Lower leg skin (tissue), 4 donors: Measurements from ENCODE around the gene MPRIP. TPM values are rescaled to one million over a fixed set of nuclear protein-coding genes. Genes with fewer than 3 reads are reported as not detected.

Source experiments
- DNase-seq, 2 donors: peaks; one replicate each; pipeline ENCODE4 v3.0.0-alpha.2; 2019; ENCODE audit warnings: low spot score in 2 of 2
- H3K4me3 ChIP-seq: fragments of 200-600 bp; sonication (generic); 2 replicates; pipeline ENCODE4 v1.5.1; 2017; ENCODE audit warnings: mild to moderate bottlenecking, low read depth; ENCODE audit not compliant: poor library complexity, severe bottlenecking
- POLR2A ChIP-seq, 2 donors: fragments of 450-650 bp; IDR thresholded peaks; one replicate each; pipeline ENCODE4 v1.6.1; 2016 to 2017; ENCODE audit warnings: antibody characterized with exemption in 2 of 2, mild to moderate bottlenecking in 1 of 2, moderate library complexity in 1 of 2
- WGBS, 2 donors: methylation state at CpG; one replicate each; pipeline ENCODE4 v1.1.5; 2018; 5-methylcytosine and 5-hydroxymethylcytosine counted together
- intact Hi-C: fragments of 100-400 bp; cut with DNase I; formaldehyde crosslinking; loops from one replicate; pipeline ENCODE4 v1.15.0; 2023; ENCODE audit warnings: low total_unique reads
- total RNA-seq, 4 donors: library from RNA; depleted of rRNA; stranded (reverse); fragments of >200 nt; gene quantifications; one replicate each; pipeline ENCODE4 v1.1.0, GENCODE V29; 2016
- TF ChIP-seq, protein P1 (sequence below), 3 donors: fragments of 450-650 bp; IDR thresholded peaks; one replicate each; pipeline ENCODE4 v1.5.1; 2016; ENCODE audit warnings: antibody characterized with exemption in 3 of 3, mild to moderate bottlenecking in 3 of 3, moderate library complexity in 2 of 3

The MPRIP gene
- total RNA-seq, 4 donors from 2014 or later = 128 to 217 (median 141) TPM

- DNase-seq = peak in 1 of 2 donors; percentile 88
- intact Hi-C loops = no loop called here
- H3K4me3 ChIP-seq = no peak overlapping the region
- 47 to 52% methylated on average over 6 of the region's 6 CpGs for WGBS, 2 donors
- TF ChIP-seq POLR2A (IDR thresholded peaks at IDR 0.05) = no peak
- TF ChIP-seq, protein P1, sequence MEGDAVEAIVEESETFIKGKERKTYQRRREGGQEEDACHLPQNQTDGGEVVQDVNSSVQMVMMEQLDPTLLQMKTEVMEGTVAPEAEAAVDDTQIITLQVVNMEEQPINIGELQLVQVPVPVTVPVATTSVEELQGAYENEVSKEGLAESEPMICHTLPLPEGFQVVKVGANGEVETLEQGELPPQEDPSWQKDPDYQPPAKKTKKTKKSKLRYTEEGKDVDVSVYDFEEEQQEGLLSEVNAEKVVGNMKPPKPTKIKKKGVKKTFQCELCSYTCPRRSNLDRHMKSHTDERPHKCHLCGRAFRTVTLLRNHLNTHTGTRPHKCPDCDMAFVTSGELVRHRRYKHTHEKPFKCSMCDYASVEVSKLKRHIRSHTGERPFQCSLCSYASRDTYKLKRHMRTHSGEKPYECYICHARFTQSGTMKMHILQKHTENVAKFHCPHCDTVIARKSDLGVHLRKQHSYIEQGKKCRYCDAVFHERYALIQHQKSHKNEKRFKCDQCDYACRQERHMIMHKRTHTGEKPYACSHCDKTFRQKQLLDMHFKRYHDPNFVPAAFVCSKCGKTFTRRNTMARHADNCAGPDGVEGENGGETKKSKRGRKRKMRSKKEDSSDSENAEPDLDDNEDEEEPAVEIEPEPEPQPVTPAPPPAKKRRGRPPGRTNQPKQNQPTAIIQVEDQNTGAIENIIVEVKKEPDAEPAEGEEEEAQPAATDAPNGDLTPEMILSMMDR (IDR thresholded peaks at IDR 0.05) = no peak
Measured at GRCh38 chr17:17079761-17080160, 37.5 kb downstream of the MPRIP start.

DNA sequence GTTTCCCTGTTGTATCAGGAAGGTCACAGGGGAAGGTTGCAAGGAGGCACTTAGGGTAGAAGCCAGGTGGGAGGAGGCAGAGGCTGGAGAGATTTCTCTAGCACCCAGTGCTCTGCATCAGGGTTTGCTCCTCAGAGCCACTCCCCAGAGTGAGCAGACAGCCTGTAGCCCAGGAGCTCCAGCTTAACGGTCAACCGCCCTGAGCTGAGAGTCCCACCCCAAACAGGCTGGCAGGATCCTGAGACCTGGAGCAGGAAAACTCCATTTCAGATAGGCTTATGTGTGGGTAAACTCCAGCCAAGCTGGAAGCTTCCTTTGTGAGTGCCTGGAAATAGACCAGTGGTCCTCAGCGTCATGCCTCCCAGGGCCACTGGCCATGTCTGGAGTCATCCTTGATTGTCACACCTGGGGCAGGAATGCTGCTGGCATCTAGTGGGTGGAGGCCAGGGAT, 37.9 kb downstream of the MPRIP start:
- TF ChIP-seq POLR2A (IDR thresholded peaks at IDR 0.05) = no peak
- TF ChIP-seq, protein P1 (IDR thresholded peaks at IDR 0.05) = no peak
- intact Hi-C loops = no loop called here
- DNase-seq = no peak
- H3K4me3 ChIP-seq = no peak overlapping the region
- 55 to 68% methylated on average over 3 of the region's 3 CpGs for WGBS, 2 donors

GRCh38 chr17:17080781-17081180, 38.5 kb downstream of the MPRIP start:
- DNase-seq = peak in 1 of 2 donors; percentile 67
- H3K4me3 ChIP-seq = no peak overlapping the region
- WGBS, 2 donors = 85 to 91% methylated on average over 7 of the region's 7 CpGs
- TF ChIP-seq, protein P1 (IDR thresholded peaks at IDR 0.05) = no peak
- TF ChIP-seq POLR2A (IDR thresholded peaks at IDR 0.05) = no peak
- intact Hi-C loops = no loop called here

- TF ChIP-seq, protein P1 (IDR thresholded peaks at IDR 0.05) = no peak
- TF ChIP-seq POLR2A (IDR thresholded peaks at IDR 0.05) = no peak
- H3K4me3 ChIP-seq = no peak overlapping the region
- intact Hi-C loops = no loop called here
- 80 to 84% methylated on average over 12 to 13 of the region's 13 CpGs for WGBS, 2 donors
- DNase-seq = peak in 1 of 2 donors; percentile 70
Measured at GRCh38 chr17:17081304-17081940, 39.2 kb downstream of the MPRIP start.

DNA sequence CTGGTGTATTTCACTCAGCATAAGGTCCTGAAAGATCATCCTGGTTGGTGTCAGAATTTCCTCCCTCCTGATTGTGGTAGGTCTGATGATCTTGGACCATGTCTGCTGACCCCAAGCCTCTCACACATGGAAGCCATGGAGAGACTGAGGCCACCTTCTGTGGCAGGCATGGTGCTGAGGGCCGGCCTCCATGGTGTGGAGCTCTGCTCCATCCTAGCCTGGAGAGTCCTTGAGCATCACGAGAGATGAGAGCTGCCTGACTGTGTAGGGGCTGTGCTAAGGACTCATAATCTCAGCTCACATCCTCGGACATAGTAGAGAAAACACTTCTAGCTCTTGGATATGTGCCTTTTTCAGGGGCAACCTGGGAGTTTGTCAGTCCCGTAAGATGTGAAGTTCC, 40.6 kb downstream of the MPRIP start:
- WGBS, 2 donors = 83 to 91% methylated on average over 4 of the region's 4 CpGs
- H3K4me3 ChIP-seq = no peak overlapping the region
- no peak for TF ChIP-seq POLR2A (IDR thresholded peaks at IDR 0.05)
- TF ChIP-seq, protein P1 (IDR thresholded peaks at IDR 0.05) = no peak
- intact Hi-C loops = no loop called here
- DNase-seq = peak in 1 of 2 donors; percentile 70
